ENCODE results near the gene GPR37L1. TPM values are rescaled to one million over a fixed set of nuclear protein-coding genes. Genes with fewer than 3 reads are reported as not detected.
A peak's percentile ranks its signal among the peaks of the same experiment; 100 is the strongest.

The GPR37L1 gene
- total and polyA plus RNA-seq, 7 donors = under 0.01 to 1.8 (median 0.32) TPM; not detected in 1

DNA sequence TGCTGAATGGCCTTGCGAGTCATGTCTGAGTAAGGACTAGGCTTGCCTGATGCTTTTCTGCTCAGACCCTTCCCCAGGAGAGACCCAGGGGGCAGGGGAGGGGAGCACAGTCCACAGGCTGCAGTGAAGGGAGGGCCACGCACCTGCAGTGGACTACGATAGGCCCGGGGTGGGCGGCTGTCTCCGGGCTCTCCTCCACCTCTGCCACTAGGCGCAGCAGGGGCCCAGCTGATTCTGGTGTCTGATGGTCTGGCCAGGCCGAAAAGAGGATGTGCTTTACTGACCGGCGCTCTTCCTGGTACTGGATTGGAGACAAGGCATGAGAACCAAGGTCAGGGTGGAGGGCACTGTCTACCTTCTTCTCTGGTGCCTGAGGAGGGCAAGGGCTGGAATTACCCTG lies 29.7 kb downstream of the GPR37L1 start:
- intact Hi-C loops (cut with DNase I) = no loop called here
- no peaks in the 10 kb centered on the region for H3K4me1 ChIP-seq
- no peaks in the 10 kb centered on the region for H3K27me3 ChIP-seq
- no peak overlapping the region for H3K27ac ChIP-seq
- no peak for DNase-seq
- H3K36me3 ChIP-seq = no peaks in the 10 kb centered on the region
- H3K4me3 ChIP-seq = no peak overlapping the region
- no peaks in the 10 kb centered on the region for H3K9me3 ChIP-seq
- WGBS, 2 donors = 93 to 94% methylated on average over 10 of the region's 10 CpGs
- TF ChIP-seq POLR2A (IDR thresholded peaks at IDR 0.05) = no peak
- TF ChIP-seq, protein P1, sequence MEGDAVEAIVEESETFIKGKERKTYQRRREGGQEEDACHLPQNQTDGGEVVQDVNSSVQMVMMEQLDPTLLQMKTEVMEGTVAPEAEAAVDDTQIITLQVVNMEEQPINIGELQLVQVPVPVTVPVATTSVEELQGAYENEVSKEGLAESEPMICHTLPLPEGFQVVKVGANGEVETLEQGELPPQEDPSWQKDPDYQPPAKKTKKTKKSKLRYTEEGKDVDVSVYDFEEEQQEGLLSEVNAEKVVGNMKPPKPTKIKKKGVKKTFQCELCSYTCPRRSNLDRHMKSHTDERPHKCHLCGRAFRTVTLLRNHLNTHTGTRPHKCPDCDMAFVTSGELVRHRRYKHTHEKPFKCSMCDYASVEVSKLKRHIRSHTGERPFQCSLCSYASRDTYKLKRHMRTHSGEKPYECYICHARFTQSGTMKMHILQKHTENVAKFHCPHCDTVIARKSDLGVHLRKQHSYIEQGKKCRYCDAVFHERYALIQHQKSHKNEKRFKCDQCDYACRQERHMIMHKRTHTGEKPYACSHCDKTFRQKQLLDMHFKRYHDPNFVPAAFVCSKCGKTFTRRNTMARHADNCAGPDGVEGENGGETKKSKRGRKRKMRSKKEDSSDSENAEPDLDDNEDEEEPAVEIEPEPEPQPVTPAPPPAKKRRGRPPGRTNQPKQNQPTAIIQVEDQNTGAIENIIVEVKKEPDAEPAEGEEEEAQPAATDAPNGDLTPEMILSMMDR (IDR thresholded peaks at IDR 0.05) = no peak
- TF ChIP-seq POLR2AphosphoS5 (IDR thresholded peaks at IDR 0.05) = no peak
- TF ChIP-seq EP300 (IDR thresholded peaks at IDR 0.05) = no peak

DNA sequence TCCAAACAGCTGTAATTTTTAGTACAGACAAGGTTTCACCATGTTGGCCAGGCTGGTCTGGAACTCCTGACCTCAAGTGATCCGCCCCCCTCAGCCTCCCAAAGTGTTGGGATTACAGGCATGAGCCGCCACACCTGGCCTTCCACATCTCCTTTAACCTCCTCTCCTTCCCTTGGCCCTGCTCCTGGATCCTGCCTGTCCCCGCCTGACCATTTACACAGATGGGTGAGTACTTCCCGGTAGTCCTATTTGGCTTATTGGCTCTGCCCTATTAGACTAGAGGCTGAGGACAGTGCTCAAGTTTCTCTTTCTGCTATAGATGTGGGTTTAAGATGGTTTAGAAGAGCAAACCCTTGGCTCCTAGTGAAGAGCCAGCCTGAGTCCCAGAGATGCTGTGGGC lies 30.6 kb downstream of the GPR37L1 start:
- TF ChIP-seq POLR2A (IDR thresholded peaks at IDR 0.05) (no peak), POLR2AphosphoS5 (IDR thresholded peaks at IDR 0.05) (no peak), EP300 (IDR thresholded peaks at IDR 0.05) (no peak)
- TF ChIP-seq, protein P1 (IDR thresholded peaks at IDR 0.05) = no peak
- Histone ChIP-seq H3K9me3 (no peaks in the 10 kb centered on the region), H3K4me3 (no peak overlapping the region), H3K27me3 (no peaks in the 10 kb centered on the region), H3K36me3 (no peaks in the 10 kb centered on the region), H3K4me1 (no peaks in the 10 kb centered on the region), H3K27ac (no peak overlapping the region)
- WGBS, 2 donors = 82 to 92% methylated on average over 4 of the region's 4 CpGs
- no peak for DNase-seq
- intact Hi-C loops (cut with DNase I) = no loop called here

DNA sequence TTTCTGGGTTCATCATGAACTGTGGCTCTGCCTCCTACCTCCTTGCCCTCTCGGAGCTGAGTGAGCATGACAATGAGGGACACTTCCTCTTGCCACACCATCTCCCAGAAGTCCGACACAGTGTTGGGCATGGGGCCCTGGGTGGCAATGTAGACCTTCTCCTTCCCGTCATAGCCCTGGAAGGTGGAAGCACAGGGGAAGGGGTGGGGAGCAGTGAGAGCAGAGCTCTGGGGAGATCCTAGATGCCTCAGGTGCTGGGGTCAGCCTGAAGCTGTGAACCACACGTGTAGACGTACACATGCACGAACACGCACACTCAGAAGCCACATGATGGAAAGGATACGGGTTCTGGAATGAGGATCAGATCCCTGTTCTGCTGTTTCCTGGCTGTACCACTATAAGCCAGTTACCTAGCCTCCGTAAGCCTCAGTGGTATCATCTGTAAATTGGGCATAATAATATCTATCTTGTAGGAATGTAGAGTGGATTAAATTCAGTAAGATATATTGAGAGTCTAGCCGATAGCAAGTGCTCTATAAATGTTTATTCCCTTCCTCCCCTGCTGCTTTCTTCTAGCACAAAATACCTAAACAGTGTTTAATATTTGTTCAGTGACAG lies 31.5 kb downstream of the GPR37L1 start:
- Histone ChIP-seq H3K27me3 (no peaks in the 10 kb centered on the region), H3K4me3 (no peak overlapping the region), H3K9me3 (no peaks in the 10 kb centered on the region), H3K36me3 (no peaks in the 10 kb centered on the region), H3K4me1 (no peaks in the 10 kb centered on the region), H3K27ac (no peak overlapping the region)
- whole genome bisulfite sequencing, 2 donors = 89 to 90% methylated on average over 10 of the region's 10 CpGs
- intact Hi-C loops (cut with DNase I) = no loop called here
- DNase-seq = no peak
- TF ChIP-seq POLR2A (IDR thresholded peaks at IDR 0.05) = no peak
- TF ChIP-seq EP300 (IDR thresholded peaks at IDR 0.05) = no peak
- TF ChIP-seq POLR2AphosphoS5 (IDR thresholded peaks at IDR 0.05) = no peak
- TF ChIP-seq, protein P1 (IDR thresholded peaks at IDR 0.05) = no peak

DNA sequence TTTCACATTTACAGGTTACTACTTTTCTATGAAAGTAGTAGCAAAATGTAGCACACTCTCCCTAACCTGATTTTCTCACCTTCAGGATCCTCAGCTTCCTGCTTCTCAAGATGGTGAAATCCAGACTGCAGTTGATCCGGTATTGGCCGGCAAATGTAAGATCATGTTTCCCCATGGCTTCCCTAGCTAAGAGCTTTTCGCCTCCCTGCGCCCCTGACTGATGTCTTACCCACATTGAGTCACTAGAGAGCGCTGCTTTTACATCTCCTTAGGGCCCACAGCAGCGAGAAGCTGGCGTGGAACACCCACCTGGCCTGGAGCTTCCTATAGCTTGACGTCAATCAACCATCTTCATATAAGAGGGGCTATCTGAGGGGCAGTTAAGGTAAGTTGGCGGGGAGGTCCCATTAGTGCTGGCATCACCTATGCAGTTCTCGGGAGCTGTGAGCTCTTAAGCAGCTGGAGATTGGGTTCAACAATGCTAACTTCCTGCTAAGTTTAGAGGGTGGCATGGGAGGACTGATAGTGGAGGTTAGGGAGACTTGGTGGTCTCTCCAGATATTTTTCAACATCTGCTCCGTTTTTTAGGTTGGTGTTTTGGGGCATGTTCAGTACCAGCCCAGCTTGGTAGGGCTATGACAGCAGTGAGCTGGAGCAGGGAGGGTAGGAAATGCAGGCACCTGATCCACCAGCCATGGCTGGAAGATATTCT lies 32.2 kb downstream of the GPR37L1 start:
- Histone ChIP-seq H3K36me3 (no peaks in the 10 kb centered on the region), H3K4me1 (no peaks in the 10 kb centered on the region), H3K27me3 (no peaks in the 10 kb centered on the region), H3K9me3 (no peaks in the 10 kb centered on the region), H3K4me3 (no peak overlapping the region), H3K27ac (no peak overlapping the region)
- intact Hi-C loops (cut with DNase I) = no loop called here
- 25 to 47% methylated on average over 11 of the region's 11 CpGs for WGBS, 2 donors
- DNase-seq = no peak
- TF ChIP-seq, protein P1 (IDR thresholded peaks at IDR 0.05) = peak in 2 of 4 experiments; percentile 14 to 16
- TF ChIP-seq POLR2A (IDR thresholded peaks at IDR 0.05) = no peak
